Measurements from ENCODE around the gene SBDS.

GRCh38 chr7:66939325-66939724, 56.1 kb downstream of the SBDS start:
- TF ChIP-seq TAF1 (IDR thresholded peaks at IDR 0.05; ENCODE audit: borderline replicate concordance, insufficient read depth, low read length) (no peak), POLR2AphosphoS5 (IDR thresholded peaks at IDR 0.05; ENCODE audit: low read depth, low read length) (no peak), REST (IDR thresholded peaks at IDR 0.05; ENCODE audit: insufficient read depth in 1 of 2, low read depth in 2 of 2, low read length in 2 of 2) (no peak)

Data from PFSK-1 (cell line).